HUES64 (cell line): Measurements from ENCODE around the gene BIN1.
"Not testable (repeated sequence)": the region's sequence is repeated elsewhere in the genome, so short reads cannot be mapped to it uniquely, and the experiment has no call there.

Source experiments
- H3K27ac ChIP-seq: 2 replicates; pipeline ENCODE4 v1.7.0; 2013; ENCODE audit warnings: low read depth, low read length, inconsistent platforms
- H3K27me3 ChIP-seq: 2 replicates; pipeline ENCODE4 v1.6.1; 2013; ENCODE audit warnings: mild to moderate bottlenecking, low read length; ENCODE audit not compliant: insufficient read depth
- H3K36me3 ChIP-seq: 2 replicates; pipeline ENCODE4 v1.6.1; 2013; ENCODE audit warnings: mild to moderate bottlenecking, low read length; ENCODE audit not compliant: insufficient read depth
- H3K4me1 ChIP-seq: 2 replicates; pipeline ENCODE4 v1.6.1; 2013; ENCODE audit warnings: mild to moderate bottlenecking, low read length, moderate library complexity; ENCODE audit not compliant: insufficient read depth
- H3K4me3 ChIP-seq: 2 replicates; pipeline ENCODE4 v1.5.1; 2013; ENCODE audit warnings: mild to moderate bottlenecking, low read length, moderate library complexity
- H3K9ac ChIP-seq: 2 replicates; pipeline ENCODE4 v1.6.1; 2013; ENCODE audit warnings: mild to moderate bottlenecking, low read depth, low read length
- H3K9me3 ChIP-seq: 2 replicates; pipeline ENCODE4 v1.6.1; 2013; ENCODE audit warnings: low read depth, low read length; ENCODE audit not compliant: insufficient read depth
- WGBS: fragments of 150-250, 120-280 bp; methylation state at CpG from one replicate; pipeline ENCODE4 v1.1.7; 2013; ENCODE audit warnings: missing lambda C conversion rate; 5-methylcytosine and 5-hydroxymethylcytosine counted together

The BIN1 gene

DNA sequence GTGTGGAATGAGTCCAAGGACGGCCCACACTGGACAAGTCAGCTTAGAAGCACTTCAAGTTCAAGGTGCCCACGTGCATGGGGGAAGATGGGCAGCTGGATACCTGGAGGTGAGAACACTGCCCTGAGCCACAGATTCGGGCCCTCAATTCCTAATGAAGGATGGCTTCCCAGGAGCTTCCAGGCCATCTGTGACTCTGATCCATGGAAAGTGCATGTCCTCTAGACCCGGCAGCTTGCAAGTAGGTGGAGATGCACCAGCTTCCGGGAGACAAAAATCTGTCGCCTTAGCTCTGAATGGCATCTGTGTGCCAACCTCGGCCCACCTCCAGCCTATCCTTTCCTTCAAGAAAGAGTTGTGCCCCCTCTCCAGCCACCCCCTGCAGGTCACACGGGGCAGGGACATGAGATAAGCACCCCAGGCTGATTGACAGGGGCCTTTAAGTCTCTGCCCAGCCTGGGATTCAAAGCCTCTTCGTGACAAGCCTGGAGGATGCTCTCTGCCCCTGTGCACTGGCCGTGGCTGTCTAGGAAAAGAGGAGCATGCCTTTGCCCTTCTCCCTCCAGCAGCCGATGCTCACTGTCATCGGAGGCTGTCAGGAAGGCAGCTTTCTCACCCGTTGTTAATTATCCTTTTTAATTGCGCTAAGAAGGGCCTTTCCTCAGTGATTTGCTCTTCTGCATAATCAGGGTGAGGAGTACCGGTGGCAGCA is 65.5 kb downstream of the BIN1 start:
- Histone ChIP-seq H3K36me3 (no peaks in the 10 kb centered on the region), H3K9me3 (no peaks in the 10 kb centered on the region), H3K27ac (no peak overlapping the region), H3K4me3 (no peak overlapping the region), H3K27me3 (no peaks in the 10 kb centered on the region), H3K4me1 (no peaks in the 10 kb centered on the region), H3K9ac (no peak overlapping the region)
- 88% methylated on average over 15 of the region's 15 CpGs for WGBS

DNA sequence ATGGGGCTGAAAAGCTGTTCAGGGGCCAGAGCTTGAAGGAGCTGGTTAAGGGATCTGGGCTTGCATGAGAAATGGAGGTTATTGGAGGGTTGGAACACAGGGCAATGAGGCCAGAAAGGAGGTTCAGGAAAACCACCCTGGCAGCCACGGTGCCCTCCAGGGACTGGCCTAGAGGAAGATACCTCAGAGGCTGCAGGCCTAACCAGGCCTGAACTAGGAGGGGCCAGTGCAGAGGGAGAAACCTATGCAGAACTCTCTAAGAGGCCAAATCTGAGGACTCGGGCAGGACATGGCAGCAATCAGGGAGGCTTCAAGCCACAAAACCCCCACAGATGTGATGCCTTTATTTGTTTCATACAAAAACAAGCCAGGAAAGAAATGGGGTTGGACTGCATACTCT is 66.8 kb downstream of the BIN1 start:
- H3K9me3 ChIP-seq = no peaks in the 10 kb centered on the region
- H3K36me3 ChIP-seq = no peaks in the 10 kb centered on the region
- H3K9ac ChIP-seq = no peak overlapping the region
- WGBS = 93% methylated on average over 2 of the region's 2 CpGs
- H3K27ac ChIP-seq = no peak overlapping the region
- no peak overlapping the region for H3K4me3 ChIP-seq
- no peaks in the 10 kb centered on the region for H3K27me3 ChIP-seq
- H3K4me1 ChIP-seq = no peaks in the 10 kb centered on the region

DNA sequence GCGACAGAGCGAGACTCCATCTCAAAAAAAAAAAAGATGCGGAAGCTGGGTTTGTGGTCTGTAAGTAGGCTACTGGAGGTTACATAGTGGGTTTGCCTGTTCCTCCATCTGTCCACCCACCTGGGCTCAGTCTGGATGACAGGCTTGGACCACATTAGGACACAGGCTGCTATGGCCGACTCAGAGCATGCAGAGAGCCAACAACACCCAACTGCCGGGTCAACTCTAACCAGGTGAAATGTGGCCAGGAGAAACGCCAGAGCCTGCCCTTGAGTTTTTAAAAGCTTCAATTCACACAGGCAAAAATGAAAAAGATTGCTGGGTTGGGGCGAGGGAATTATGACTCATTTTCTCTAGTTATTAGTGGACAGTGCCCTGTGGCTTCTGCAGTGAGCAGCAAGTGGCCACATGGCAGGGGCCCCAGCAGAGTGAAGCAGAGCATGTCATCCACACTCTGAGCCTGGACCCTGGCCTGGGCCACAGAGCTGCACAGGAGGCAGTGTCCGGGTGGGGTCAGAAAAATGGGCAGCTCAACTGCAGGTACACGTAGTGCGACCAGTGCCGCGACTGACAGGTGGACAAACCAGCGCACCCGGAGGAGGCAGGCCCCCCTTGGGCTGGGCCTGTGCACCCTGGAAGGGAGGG is 67.4 kb downstream of the BIN1 start:
- Histone ChIP-seq H3K9ac (no peak overlapping the region), H3K4me3 (no peak overlapping the region), H3K9me3 (no peaks in the 10 kb centered on the region), H3K27ac (no peak overlapping the region), H3K36me3 (no peaks in the 10 kb centered on the region), H3K4me1 (no peaks in the 10 kb centered on the region), H3K27me3 (no peaks in the 10 kb centered on the region)
- WGBS = 96% methylated on average over 14 of the region's 14 CpGs

DNA sequence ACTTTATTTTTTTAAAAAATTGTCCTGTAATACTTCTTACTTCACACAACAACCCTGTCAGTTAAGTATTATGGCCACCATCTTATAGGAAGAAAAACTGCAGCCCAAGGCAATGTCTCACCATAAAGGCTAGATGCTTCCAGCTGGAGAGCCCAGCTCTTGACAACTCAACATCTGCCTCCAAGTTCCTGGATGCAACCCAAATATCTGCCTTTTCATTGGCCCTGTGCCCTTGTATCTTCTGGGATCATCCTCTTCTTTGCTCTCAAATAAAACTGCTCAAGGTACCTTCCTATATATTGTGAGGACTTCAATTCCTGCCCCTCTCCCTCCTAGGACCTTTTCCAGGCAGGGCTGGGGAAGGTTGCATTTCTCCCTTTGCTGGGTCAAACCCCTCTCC is 69.5 kb downstream of the BIN1 start:
- Histone ChIP-seq H3K27me3 (no peaks in the 10 kb centered on the region), H3K36me3 (no peaks in the 10 kb centered on the region), H3K27ac (no peak overlapping the region), H3K9me3 (no peaks in the 10 kb centered on the region), H3K4me3 (no peak overlapping the region), H3K9ac (no peak overlapping the region), H3K4me1 (no peaks in the 10 kb centered on the region)

DNA sequence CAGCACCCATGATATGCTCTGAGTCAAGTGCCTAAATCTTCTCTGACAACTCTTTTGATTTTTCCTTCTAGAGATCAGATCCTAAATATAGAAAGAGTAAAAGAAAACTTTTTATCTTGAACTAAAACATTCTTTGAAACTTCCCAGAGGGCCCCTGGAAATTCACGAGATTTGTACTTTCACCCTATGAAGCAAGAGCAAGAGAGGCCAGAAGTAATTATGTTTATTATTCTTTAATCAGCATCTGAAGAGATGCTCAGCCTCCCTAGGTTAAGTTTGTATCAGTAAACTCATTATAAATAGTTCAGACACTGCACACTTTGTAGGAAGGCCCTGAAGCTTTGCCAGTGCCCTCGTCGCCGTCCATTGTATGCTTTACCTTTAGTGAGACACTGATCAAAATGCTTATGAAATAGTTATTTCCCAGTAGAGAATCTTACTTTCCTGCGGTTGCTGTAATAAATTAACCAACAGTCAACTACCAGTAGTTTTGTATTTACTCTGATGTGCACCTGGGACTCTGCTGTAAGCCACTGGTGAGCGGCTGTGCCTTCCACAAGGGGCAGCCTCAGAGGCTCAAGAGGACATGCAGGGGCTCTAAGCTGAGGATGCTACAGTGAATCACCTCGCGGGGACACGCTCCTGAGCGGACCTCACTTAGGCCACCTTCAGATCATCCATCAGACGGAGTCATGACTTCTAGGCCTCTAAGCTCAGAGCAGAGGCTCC is 71.9 kb downstream of the BIN1 start:
- no peaks in the 10 kb centered on the region for H3K36me3 ChIP-seq
- WGBS = 85% methylated on average over 10 of the region's 11 CpGs
- H3K4me1 ChIP-seq = no peaks in the 10 kb centered on the region
- H3K27ac ChIP-seq = no peak overlapping the region
- no peak overlapping the region for H3K4me3 ChIP-seq
- no peaks in the 10 kb centered on the region for H3K27me3 ChIP-seq
- H3K9ac ChIP-seq = no peak overlapping the region
- H3K9me3 ChIP-seq = no peaks in the 10 kb centered on the region

DNA sequence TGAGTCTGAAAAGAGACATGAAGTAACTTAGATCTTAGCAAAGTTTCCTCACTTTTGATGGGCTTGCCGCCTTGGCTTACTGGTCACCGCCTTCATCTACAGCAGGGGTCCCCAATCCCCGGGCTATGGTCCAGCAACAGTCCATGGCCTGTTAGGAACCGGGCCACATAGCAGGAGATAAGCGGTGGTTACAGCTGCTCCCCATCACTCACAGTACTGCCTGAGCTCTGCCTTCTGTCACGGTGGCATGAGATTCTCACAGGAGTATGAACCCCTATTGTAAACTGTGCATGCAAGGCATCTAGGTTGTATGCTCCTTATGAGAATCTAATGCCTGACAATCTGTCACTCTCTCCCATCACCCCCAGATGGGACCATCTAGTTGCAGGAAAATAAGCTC is 72.9 kb downstream of the BIN1 start:
- Histone ChIP-seq H3K9me3 (no peaks in the 10 kb centered on the region), H3K36me3 (no peaks in the 10 kb centered on the region), H3K27ac (no peak overlapping the region), H3K9ac (no peak overlapping the region), H3K27me3 (no peaks in the 10 kb centered on the region), H3K4me3 (no peak overlapping the region), H3K4me1 (no peaks in the 10 kb centered on the region)
- WGBS = 90% methylated on average over 6 of the region's 6 CpGs

DNA sequence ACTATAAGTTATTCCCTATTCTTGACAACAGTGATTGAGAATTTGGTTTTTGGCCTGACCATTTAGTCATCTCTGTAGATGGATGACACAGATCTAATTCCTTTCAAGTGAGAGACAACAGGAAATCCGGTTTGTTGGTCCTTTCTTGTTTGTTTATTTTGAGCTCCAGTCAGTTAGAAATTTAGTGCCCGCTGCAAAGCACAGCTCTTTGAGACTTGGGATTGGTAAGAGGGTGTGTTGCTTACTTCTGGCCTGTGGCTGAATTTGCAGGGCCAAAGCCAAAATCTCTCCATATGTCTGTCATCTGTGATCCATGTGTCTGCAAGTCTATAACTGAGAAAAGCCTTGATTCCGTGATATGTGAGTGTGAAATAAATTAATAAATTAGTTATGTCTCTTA is 74.3 kb downstream of the BIN1 start:
- Histone ChIP-seq H3K9ac (no peak overlapping the region), H3K27ac (no peak overlapping the region), H3K27me3 (no peaks in the 10 kb centered on the region), H3K4me1 (no peaks in the 10 kb centered on the region), H3K36me3 (no peaks in the 10 kb centered on the region), H3K4me3 (no peak overlapping the region), H3K9me3 (no peaks in the 10 kb centered on the region)
- WGBS = 91% methylated on average over 2 of the region's 3 CpGs

DNA sequence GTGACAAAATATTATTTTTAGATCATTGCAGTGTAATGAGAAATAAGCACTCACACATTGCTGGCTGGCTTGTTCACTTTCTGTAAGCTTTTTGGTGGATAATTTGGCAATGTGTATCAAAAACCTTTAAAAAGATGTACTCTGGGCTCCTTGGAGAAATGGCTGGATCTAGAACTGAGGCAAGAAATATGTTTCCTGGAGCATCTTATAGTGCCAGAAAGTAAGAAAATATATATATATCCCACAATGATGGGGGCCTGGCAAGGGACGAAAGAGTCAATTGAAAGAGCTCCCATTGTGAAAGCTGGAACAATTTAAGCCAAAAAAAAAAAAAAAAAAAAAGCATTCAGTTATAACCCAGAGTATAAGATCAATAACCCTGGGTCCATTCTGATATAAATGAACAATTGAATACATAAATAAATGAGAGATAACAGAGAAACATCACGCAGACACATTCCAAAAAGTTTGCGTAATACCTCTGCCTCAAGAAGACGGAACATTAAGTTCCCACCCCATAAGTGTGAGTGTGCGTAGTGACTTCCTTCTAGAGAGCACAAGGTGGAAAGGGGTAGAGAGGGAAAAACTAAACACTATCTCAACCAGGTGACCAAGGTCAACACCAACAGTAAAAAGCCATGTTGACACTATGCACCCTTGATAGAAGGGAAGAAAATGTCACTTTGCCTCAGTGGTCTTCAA is 77.5 kb downstream of the BIN1 start:
- Histone ChIP-seq H3K4me3 (no peak overlapping the region), H3K27ac (no peak overlapping the region), H3K27me3 (no peaks in the 10 kb centered on the region), H3K4me1 (peaks cover 4% of the 10 kb centered on the region; the same call in 1 of the 2 replicates), H3K9ac (no peak overlapping the region), H3K36me3 (no peaks in the 10 kb centered on the region), H3K9me3 (no peaks in the 10 kb centered on the region)
- WGBS = 92% methylated on average over 2 of the region's 5 CpGs

DNA sequence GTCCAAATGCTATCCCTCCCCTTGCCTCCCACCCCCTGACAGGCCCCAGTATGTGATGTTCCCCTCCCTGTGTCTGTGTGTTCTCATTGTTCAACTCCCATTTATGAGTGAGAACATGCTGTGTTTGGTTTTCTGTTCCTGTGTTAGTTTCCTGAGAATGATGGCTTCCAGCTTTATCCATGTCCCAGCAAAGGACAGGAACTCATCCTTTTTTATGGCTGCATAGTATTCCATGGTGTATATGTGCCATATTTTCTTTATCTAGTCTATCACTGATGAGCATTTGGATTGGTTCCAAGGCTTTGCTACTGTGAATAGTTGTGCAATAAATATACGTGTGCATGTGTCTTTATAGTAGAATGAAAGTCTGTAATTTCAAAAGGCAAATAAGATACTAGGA is 78.2 kb downstream of the BIN1 start:
- not testable (repeated sequence) for H3K9me3 ChIP-seq, H3K36me3 ChIP-seq

DNA sequence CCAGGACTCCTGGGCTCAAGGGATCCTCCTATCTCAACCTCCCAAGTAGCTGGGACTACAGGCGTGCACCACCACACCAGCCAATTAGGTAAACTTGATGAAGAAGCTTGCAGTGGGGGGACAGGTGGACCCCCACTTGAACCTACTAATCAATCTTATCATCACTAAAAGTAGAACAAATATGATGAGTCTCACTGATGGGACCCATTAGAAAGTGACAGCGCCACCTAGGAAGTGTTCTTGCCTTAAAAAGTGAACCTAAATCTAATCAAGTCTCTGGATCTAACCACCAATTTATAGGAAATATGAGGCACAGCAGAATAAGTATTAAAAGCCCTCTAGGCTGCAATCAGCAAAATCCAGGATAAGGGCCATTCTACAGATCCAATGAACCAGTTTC is 79.2 kb downstream of the BIN1 start:
- Histone ChIP-seq H3K9me3 (no peaks in the 10 kb centered on the region), H3K4me1 (peaks cover 7% of the 10 kb centered on the region; the same call in 1 of the 2 replicates), H3K36me3 (no peaks in the 10 kb centered on the region), H3K27me3 (no peaks in the 10 kb centered on the region), H3K27ac (no peak overlapping the region), H3K4me3 (no peak overlapping the region), H3K9ac (no peak overlapping the region)
- WGBS = 88% methylated on average over 2 of the region's 2 CpGs

More for the DNA sequence above, 78.2 kb downstream of the BIN1 start:
- H3K4me3 ChIP-seq, H3K9ac ChIP-seq, H3K27me3 ChIP-seq, H3K27ac ChIP-seq, H3K4me1 ChIP-seq: not testable (repeated sequence)
- WGBS = 100% methylated on average over 1 of the region's 1 CpG
